ENCODE measurements around the gene CTPS1. TPM values are rescaled to one million over a fixed set of nuclear protein-coding genes. Genes with fewer than 3 reads are reported as not detected.

Gene CTPS1, protein sequence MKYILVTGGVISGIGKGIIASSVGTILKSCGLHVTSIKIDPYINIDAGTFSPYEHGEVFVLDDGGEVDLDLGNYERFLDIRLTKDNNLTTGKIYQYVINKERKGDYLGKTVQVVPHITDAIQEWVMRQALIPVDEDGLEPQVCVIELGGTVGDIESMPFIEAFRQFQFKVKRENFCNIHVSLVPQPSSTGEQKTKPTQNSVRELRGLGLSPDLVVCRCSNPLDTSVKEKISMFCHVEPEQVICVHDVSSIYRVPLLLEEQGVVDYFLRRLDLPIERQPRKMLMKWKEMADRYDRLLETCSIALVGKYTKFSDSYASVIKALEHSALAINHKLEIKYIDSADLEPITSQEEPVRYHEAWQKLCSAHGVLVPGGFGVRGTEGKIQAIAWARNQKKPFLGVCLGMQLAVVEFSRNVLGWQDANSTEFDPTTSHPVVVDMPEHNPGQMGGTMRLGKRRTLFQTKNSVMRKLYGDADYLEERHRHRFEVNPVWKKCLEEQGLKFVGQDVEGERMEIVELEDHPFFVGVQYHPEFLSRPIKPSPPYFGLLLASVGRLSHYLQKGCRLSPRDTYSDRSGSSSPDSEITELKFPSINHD
- 64.3 and 65.4 TPM in 2 replicates for total RNA-seq

DNA sequence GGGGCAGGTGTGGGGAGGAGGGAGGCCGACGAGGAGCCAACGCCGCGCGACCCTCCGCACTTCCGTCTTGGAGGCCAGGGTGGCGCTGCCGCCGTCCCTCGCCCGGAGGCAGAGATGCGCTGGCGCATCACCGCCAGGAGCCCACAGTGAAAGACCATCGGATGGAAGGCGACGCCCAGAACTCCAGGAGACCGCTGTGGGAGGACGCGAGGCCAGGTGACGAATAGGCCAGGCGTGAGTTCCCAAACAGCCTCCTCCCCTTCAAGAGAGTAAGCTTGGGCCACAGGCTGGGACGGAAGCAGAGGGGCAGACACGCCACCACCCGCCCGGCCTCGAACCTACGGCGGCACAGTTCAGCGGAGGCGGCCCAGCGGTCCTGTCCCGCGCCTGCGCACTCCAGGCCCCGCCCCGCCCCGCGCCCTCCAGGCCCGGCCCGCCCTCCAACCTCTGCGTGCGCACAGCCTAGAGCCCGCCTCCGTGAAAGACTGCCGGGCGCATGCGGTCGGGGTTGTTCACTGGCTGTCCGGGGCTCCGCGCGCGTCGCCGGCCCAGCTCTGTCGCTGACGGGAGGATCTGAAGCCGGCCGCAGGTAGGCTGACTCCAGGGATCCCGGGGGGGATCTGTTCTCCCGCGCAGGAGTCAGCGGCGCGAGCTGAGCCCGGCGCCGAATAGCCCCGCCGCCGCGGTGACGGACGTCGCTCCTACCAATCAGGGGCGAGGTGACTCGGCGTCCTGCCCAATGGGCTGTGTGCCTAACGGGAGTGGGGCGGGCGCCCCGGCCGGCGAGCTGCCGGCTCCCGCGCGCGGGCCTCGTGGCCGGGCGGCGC is at the start of gene CTPS1:
Gene CTPS1 (plus strand): TSS at position 456 of the 827 bp plus-strand sequence. CDS start 3,595 bp downstream, outside the sequence.
- intact Hi-C loops (cut with micrococcal nuclease): loop anchor here (1.0 to 2.0 kb wide), 9 partner anchors 23 to 939 kb away; partner anchors contain the start of genes CAP1, CITED4 and NFYC

DNA sequence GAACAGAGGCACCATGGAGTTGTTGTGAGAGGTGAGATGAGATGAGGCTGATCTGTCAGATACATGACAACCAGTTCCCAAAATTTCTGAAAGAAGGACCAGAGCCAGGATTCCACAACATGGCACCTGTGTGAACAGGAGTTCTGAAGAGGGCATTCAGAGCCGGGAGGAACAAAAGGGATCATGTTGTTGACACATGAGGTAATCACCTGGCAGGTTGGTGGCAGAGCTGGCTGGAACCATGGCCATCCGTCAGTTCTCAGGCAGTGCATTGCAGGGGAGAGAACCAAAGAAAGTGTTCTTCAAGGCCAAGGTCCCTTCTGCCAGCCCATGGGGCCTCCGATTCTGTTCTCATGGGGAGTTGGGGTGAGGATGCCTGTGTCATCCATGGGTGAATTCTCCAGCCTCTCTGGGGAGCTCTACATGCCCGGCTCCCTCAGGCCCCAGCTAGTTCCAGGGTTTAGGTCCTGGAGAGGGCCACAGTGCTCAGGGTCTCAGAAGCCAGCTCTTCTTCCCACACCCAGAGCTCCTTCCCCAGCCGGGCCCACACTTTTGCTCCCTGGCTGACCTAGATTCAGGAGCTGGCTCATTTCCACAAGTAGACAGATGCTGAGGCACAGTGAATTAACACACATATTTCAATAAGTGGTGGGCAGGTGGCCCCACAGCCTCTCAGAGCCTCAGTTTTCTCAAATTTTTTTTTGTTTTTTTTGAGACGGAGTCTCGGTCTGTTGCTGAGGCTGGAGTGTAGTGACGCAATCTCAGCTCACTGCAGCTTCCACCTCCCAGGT is 49.1 kb upstream of the CTPS1 start:
- intact Hi-C loops (cut with micrococcal nuclease): no loop called here

DNA sequence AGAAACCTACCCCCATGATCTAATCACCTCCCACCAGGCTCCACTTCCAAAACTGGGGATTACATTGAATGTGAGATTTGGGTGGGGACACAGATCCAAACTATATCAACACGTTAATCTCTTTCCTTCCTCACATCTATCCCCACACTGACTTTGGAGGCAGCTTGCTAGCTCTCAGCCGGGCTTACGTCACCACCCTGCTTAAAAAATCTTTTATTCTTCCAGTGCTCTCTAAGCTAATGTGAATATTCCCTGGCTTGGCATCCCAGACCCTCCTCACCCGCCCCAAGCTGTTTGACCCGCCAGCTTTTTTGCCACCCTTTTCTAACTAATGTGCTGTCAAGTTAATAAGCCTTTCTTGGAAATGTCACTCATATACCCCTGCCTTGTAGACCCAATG is 47.9 kb upstream of the CTPS1 start:
- intact Hi-C loops (cut with micrococcal nuclease): no loop called here

DNA sequence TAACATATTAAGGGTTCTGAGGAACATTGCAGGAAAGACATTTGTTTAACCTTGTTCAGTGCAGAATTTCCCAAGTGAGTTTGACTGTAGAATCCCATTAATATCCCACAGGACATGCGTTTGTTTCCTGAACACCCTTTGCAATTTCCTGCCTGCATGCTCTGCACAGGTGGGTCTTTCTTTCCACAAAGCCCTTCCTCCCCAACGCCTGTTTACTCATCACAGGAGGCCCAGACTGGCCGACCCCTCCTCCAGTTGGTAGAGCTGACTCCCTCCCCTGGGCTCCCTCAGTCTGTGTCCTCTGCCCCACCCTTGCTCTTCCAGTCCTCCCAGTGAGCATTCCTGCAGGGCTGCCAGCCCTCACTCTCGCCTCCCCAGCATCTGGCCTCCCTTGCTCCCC is 47.5 kb upstream of the CTPS1 start:
- intact Hi-C loops (cut with micrococcal nuclease): no loop called here

DNA sequence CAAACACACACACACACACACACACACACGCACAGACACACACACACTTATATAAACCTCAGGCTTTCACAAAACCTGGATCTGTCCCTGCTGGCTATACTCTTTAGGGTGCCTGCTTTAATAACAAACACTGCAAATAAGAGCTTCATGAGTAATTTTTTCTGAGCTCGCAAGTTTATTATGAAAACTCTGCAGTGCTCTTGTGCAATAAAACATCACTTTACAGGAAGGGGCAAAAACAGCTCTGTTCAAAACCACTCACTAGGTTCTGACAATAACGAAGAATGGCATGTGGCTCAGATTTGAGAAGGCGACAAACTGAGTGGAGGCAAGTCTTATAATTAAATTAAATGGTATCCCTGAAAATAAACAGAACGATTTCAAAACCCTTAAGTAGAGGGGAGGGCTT is 42.6 kb upstream of the CTPS1 start:
- intact Hi-C loops (cut with micrococcal nuclease): no loop called here

DNA sequence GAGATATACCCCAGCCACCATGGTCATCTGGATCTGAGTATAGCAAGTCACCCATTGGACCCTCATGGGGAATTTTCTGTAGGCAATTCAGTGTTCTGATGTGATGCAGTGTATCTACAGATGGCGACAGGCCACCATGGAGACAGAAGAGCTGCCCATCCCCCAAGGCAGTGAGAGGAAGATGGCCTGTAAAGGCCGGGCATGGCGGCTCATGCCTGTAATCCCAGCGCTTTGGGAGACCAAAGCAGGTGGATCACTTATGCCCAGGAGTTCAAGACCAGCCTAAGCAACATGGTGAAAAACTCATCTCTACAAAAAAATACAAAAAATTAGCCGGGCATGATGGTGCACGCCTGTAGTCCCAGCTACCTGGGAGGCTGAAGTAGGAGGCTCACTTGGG is 41.1 kb upstream of the CTPS1 start:
- intact Hi-C loops (cut with micrococcal nuclease): no loop called here

DNA sequence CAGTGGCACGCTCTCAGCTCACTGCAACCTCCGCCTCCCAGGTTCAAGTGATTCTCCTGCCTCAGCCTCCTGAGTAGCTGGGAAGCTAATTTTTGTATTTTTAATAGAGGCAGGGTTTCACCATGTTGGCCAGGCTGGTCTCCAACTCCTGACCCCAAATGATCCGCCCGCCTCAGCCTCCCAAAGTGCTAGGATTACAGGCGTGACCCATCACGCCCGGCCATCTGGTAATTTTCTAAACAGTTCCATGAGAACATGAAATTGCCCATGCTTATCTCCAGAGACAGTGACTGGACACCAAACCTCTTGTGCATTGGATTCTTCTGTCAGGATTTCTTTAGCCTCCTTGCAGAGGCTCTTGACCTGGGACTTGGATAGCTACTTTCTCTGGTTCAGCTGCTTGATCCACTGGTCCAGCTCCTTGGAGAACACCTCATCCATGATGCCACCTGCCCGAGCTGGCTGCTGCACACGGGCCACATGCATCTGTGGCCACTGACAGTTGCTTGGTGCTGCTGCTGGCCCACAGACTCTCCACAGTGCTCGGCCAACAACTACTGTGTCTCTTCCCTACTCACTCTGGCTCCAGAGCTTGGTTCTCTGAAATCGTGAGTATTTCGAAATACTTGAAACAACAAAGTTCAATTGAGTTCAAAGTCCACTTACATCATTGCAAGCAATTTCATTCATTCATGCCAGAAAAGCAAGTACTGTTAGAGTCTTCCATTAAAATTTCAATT is 40.0 kb upstream of the CTPS1 start:
- intact Hi-C loops (cut with micrococcal nuclease): no loop called here

DNA sequence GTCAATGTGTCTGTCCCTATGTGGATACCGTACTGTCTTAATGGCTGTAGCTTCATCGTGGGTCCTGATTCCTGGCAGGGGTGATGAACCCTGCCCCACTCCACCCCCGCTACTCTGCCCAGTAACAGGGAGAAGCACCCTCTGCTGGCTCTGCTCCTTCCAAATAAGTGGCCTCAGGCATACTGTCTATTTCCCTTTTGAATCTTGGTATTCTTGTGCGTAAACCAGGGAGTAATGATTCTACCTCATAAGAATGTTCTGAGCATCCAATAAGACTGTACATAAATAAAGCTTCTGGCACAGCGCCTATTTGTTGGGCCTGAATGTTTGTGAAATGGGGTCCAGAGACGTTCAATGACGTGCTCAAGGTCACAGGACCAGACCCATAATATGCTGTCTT is 35.2 kb upstream of the CTPS1 start:
- intact Hi-C loops (cut with micrococcal nuclease): no loop called here

DNA sequence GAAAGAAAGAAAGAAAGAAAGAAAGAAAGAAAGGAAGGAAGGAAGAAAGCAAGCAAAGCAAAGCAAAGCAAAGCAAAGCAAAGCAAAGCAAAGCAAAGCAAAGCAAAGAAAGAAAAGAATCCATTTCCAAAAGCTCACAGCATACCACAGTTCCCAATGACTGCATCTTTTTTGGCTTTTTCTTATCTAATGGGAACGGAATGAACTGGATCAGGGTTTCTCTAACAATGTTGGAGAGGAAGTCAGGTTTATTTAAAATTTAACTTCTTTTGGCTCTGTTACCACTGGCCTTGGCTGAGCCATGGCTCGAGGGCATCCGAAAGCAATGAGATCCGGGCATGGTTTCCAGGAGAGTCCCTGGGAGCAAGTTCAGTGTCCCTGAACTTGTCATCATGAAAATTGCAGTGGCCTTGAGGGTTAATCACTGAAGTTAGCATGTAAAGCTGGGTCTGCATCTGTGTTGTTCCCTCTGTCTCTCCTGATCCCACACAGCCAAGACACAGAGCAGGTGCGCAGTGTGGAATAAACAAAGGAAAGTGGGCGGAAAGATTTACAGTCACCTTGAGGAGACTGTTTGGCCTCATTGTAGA is 34.6 kb upstream of the CTPS1 start:
- intact Hi-C loops (cut with micrococcal nuclease): no loop called here

DNA sequence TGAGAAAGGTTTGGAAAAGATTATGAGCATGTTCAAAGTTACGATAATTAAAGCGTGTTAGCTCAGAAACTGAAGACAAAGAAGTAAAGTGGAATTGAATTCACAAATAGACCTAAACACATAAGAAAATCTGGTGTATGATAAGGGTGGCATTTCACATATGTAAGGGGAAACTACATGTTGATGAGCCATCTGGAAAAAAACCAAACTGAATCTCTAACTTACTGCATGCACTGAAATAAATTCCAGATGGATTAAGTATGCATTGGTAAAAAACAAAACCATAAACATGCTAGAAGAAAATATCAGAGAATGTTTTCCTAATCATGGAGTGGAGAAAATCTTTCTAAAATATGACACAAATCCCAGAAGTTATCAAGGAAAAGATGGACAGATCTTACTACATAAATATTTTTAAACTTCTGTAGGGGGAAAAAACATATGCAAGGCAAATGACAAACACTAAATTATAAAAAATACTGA is 34.0 kb upstream of the CTPS1 start:
- intact Hi-C loops (cut with micrococcal nuclease): no loop called here

DNA sequence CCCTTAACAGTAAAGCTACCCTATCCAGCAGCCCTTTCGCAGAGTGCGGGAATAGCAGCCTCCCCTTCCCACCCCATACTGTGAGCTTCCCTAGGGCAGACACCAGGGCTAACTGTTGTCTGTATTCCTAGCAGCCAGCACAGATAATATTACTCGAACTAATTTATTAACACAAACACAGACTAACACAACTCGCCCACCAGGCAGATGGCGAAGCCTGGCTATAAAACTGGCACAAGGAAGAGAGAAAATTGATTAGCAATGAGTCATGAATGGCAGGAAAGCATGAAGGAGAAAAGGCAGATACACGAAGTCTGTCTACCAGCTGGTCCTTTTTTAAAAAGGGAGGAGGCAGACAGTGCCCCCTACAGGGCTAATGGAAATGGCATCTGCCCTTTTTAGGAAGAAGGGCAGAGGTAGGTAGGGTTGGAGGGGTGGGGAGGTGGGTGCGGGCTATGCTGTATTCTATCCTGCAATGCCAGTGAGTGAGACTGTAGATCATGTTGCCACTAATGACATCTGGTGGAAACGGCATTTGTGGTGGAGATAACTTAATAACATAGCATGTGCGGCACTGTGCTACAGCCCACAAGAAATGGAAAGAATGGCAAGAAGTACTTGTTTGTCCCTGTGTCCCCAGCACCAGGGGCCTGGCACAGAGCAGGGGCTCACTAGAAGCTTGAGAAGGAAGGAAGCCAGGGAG is 30.6 kb upstream of the CTPS1 start:
- intact Hi-C loops (cut with micrococcal nuclease): loop anchor here (1.0 kb wide), 2 partner anchors 87 to 337 kb away; partner anchors contain the start of gene CITED4

DNA sequence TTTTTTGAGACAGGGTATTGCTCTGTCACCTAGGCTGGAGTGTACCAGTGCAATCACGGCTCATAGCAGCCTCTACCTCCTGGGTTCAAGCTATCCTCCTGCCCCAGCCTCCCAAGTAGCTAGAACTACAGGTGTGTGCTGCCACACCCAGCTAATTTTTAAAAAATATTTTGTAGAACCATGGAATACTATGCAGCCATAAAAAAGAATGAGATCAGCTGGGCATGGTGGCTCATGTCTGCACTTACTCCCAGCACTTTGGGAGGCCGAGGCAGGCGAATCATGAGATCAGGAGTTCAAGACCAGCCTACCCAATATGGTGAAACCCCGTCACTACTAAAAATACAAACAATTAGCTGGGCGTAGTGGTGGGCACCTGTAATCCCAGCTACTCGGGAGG is 29.9 kb upstream of the CTPS1 start:
- intact Hi-C loops (cut with micrococcal nuclease): loop anchor here (1.0 kb wide), 2 partner anchors 87 to 337 kb away; partner anchors contain the start of gene CITED4

DNA sequence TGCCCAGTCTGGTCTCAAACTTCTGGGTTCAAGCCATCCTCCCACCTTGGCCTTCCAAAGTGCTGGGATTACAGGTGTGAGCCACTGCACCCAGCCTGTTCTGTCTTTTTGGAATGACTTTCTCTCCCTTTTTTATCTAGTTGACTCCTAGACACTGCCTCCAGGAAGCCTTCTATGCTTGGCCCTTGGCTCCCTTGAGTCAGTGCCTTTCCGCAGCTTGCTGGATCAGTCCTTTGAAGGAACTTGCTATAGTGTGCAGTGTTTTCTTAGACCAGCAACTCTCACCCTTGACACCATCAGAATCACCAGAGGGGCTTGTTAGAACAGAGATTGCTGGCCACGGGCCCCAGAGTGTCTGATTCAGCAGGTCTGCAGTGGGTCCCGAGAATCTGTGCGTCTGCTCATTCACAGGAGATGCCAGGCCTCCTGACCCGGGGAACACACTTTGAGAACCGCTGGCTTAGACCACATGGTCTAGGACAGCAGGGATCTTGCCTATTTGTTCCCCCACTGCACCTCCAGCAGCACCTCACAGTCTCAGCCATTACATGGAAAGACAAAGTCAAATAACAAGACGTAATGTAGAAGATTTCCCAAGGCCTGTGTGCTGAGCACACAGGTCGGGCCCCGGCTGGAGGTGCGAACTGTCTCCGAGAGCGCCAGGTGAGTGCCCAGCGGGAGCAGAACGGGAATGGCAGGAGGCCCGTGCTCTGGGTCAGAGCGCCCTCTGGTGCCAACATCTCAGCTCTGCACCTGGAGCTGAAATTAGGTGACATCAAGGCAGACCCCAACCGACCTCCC is 27.4 kb upstream of the CTPS1 start:
- intact Hi-C loops (cut with micrococcal nuclease): loop anchor here (1.0 to 2.0 kb wide), 3 partner anchors 102 to 287 kb away; partner anchors contain the start of gene RIMS3

DNA sequence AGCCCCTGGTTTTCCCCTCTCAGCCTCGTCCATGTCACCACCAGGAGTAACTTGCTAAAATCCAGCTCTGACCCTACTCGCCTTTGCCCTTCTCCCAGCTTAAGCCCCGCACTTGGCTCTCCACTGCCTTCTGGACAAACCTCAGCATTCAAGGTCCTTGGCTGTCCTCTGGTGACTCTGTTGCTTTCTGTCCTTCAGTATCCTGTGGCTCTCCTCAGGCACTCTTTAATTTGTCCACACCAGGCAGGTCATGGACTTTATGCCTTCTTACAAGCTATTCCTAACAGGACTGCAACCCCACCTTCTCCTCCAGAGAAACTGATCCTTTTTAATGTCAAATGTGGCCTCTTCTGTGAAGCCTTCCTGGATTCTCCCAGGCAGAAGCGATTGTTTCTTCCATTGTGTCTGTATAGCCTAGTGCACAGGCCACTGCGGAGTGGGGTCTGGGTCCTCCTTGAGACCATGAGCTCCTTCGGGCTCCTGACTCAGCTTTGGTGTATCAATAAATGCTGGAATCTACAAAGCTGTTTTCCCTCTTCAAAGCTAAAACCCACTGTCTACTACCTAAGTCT is 26.7 kb upstream of the CTPS1 start:
- intact Hi-C loops (cut with micrococcal nuclease): loop anchor here (1.0 to 2.0 kb wide), 3 partner anchors 103 to 288 kb away; partner anchors contain the start of gene RIMS3

DNA sequence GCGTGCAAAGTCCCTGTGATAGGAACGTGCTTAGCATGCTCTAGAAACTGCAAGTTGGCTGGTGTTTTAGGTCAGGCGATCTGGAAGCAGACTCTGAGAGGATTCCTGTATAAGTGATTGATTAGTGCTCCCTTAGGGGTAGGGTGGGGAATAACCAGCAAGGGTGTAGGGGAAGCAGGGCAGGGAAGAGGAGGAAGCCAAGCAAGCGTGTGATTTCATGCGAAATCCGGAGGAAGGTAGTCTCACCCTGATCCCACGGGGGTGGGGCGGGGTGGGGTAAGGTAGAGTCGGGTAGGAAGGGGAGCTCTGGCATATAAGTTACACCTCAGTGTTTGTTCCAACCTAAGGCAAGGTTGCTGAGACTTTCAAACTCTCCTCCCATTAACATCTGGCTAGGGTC is 24.9 kb upstream of the CTPS1 start:
- intact Hi-C loops (cut with micrococcal nuclease): no loop called here

DNA sequence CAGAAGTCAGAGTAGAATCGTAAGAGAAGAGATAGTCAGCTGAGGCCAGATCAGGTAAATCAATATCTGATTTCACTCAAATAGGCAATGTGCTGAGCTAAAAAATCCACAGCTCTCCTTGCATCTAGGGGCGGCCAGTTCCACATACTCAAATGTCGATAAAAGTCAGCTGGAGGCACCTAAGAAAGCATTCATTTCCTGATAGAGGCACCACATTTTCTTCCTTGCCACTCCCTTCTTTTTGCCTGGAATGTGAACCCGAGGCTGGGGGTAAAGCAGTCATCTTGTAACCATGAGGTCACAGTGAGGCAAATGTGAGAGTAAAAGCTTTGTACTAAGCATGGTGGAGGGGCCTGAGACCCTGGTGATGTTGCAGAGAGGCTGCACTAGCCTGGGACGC is 24.2 kb upstream of the CTPS1 start:
- intact Hi-C loops (cut with micrococcal nuclease): no loop called here

DNA sequence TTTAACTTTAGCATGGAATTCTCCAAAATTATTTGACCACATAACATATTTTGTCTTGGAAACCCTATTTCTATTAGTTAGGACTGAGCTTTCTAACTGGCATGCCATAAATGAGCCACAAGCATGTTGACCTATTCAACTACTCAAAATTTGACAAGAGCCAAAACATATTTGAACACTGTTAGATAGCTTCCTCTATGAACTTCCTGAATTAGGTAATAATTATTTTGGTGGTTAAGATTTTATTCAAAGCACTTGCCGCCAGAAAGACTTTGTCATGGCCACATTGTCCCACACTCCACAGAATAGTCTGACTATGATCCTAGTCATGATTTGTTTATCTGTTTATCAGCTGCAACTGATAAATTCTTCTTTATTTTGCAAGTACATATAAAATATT is 23.1 kb upstream of the CTPS1 start:
- intact Hi-C loops (cut with micrococcal nuclease): no loop called here

DNA sequence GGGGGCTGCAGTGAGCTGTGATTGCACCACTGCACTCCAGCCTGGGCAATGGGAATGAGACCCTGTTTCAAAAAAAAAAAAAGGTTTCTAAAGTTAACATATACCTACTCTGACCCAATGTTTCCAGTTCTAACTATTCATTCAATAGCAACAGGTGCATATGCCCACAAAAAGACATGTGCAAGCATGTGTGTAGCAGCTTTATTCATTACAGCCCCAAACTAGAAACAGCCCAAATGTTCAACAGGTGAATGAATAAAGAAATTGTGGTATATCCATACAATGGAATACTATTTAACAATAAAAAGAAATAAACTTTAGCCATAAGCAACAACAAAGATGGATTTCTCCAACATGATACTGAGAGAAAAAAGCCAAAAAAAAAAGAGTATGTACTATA is 21.3 kb upstream of the CTPS1 start:
- intact Hi-C loops (cut with micrococcal nuclease): no loop called here

Data from T-helper 1 cell treated with Interleukin-12 subunit alpha and Interleukin-12 subunit beta and Interleukin-4 antibody, amounts not matched to agents 30 ng/mL and 1 ng/mL, for 36 hours (primary cell).